HG03025 (cell line): ENCODE measurements around the gene IRS2.

Experiments used
- ATAC-seq: cut with Tn5 transposase; IDR thresholded peaks from one replicate; pipeline ENCODE4 v1.9.1; 2021; ENCODE audit warnings: mild to moderate bottlenecking, moderate library complexity; ENCODE audit not compliant: unreplicated experiment, low FRiP score

Gene IRS2

DNA sequence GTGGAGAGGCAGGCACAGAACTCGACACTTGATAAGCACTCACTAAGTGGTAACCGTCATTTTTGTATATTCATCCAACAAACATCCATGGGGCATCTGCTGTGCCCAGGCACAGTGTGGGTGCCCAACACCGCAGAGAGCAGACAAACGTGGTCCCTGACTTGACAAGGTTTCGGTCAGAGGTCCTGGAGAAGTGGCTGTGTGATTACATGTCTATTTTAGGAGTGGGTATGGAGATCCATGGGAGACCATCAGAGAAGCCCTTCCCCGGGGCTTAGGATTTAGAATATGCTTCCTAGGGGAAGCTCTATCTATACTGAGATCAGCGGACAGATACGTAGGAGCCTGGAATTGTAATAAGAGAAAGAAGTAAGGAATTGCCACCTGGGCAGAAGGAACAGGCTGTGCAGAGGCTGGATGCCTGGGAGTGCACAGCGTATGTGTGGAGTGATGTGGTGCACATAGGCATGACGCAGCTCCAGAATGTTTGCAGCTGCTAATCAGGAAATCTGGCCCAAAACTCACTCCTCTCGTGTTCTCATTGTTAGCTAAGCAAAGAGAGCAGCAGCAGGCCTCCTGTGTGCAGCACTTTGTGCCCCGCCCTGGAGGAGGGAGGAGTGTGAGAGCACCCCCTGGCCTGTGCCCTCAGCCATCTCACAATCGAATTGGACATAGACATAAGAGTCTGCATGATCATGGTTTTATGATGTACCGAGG, 23.0 kb upstream of the IRS2 start:
- ATAC-seq: no peak

DNA sequence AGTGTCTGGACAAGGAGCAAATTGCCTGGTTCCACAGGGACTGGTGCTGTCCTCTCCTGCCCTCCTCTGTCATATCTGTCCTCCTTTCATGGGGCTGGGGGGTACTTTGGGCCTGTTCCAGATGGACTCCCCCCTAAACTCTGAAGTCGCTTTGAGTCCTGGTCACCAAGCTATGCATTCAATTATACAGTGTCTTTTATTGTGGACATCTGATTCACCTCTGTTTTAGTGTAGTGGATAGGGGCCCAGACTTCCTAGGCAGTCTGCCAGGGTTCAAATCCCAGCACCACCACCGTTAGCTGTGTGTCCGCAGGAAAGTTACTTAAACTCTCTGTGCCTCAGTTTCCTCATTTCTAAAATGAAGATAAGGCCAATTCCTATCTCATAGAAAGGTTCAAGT, 21.0 kb upstream of the IRS2 start:
- no peak for ATAC-seq

DNA sequence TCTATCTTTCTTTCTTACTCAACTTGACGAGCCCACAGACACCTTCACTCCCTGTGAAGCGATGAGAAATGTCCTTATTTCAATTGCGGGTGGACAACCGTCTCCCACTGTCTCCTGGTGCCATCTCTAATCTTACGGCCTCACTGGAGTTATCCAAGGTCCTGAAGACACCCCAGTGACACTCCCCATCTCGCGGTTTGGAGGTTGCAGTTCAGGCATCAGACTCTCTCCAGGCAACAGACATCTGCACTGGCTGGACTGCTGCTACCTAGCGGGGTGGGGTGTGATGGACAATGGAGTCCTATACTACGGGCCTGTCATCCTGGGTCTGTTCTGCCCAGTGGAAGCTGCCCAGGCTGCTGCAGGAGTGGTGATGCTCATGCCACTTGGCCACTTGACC, 18.3 kb upstream of the IRS2 start:
- no peak for ATAC-seq

DNA sequence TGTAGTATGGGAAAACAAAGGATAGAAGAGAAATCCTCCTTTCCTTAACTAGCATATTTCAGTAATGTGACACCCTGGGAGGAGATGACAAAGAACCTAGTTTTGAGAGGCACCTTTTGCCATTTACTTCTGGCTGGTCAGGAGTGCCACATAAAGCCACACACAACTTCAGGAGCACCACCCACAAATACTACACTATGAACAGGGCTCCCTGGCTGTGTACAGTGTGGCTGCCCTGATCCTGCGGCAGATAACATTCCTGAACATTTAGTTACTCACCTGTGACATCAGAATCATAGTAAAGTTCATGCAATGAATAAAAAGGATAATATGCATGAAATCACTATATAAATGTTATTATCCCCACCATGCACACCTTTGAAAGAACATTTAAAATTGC, 17.4 kb upstream of the IRS2 start:
- no peak for ATAC-seq

DNA sequence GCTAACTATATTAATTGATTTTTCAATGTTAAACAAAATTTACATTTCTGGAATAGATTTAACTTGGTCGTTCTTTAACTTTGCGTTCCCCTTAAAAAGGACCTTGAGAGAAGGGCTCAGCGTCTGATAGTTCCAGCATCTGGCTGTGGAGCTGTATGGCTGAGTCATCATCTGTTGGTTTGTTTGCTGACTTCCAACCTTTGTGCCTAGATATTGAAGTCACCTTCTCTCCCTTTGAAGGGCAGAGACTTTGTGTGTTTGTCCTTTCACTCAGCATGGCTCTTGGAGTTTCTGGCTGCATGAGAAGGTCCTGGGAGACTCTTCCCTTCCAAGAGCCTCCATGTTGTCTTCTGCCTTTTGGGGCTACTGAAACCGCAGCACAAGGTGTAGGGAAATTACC, 16.6 kb upstream of the IRS2 start:
- no peak for ATAC-seq

DNA sequence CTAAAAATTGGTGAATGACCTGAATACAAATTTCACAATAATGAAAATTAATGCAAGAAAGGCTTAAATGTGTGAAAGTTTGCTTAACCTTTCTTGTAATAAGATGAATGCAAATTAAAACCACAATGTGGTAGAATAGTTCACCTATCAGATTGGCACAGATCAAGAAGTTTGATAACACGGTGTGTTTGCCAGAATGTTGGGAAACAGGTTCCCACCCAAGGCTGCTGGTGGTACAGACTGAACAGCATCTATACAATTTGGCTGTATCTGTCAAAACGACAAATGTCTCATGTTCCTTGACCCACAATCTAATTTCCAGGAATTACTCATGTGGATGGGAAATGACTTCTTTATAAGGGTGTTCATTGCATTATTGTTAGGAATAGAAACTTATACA, 8.6 kb upstream of the IRS2 start:
- ATAC-seq: no peak

DNA sequence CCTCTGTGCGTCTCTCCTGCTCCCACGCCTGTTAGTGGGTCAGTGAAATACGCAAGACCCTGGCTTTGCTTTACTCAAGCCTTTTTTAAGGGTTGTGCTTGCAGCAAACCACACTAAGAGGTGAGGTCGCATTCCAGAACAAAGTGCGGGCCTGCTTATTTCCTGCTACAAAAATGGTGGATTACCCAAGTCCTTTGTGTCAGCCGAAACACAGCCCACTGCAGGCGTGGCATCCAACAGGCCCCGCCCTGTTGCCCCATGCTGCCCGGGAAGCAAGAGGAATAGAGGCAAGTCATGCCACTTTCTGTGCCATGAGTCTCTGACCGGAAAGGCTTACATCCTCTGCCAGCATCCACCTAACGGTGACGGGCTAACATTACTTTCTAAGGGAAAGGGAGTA, 7.7 kb upstream of the IRS2 start:
- ATAC-seq: no peak

DNA sequence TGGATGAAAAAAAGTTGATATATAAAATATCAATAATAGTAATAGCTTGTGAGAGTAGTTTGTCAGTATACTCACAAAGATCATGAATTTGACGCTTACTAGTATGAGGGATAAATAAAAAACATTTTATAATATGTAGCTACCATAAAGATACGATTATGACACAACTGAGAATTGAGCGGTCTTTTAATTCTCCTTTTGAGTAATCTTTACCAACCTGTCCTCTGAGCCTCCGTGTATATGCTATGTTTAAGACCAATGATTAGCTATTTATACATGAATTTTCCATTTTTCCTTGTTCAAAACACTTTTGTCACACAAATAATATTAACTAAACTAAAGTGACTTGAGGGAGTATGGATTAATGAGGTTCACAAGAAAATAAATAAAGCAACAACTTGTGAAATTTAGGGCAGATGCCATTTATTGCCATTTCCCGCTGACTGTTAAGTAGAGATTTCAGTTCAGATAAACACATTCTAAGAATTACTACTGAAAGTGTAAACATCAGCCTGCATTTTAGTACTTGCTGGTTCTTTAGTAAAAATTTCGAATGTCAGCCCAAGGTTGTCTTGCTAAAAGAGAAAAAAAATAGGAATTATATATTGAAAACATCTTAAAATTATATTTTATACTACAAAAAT, 6.2 kb upstream of the IRS2 start:
- ATAC-seq: no peak

DNA sequence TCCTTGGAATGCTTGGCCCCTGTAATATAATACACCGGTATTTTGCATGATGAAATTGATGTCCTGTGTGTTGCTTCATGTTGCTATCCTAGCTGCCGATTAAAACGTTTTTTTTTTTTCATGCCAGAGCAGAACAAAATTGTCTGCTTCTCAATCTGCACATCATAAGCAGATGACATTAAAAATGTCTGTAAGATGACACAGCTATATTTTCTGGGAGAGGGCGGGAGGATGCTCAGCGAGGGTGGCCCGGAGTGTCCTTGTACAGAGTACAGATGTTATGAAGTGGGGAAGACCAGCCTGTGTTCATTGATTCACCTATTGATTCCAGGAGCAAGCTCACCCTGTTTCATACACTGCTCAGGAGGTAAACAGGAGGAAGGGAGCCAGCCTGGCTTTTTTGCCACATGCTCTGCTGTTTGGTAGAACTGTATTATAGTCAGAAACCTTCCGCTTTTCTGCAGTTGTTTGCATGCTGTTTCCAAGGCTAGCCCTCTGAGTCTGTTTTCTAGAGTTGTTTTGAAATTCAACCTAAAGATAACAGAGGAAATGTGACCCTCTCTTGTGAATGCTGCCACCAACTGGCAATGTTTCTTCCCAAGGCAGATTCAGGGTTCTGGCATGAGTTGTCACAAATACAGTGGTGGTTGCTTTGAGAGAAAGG, 4.7 kb upstream of the IRS2 start:
- no peak for ATAC-seq

DNA sequence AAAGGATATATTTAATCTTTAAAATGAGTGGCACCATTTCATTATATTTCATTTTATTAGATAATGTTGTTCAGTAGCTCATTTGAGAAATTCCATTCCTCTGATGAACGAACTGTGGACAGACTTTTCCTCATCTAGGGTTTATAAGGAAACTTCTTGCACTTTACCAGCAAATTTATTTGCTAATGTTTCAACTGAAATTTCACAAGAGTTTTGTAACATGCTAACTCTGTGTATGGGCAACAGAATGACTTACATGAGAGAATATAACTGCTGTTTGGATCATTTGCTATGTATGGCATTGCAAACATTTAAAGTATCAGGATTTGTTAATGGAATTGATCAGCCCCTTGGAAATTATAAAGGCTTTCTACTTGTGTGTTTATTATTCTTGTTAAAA, 3.7 kb upstream of the IRS2 start:
- no peak for ATAC-seq

DNA sequence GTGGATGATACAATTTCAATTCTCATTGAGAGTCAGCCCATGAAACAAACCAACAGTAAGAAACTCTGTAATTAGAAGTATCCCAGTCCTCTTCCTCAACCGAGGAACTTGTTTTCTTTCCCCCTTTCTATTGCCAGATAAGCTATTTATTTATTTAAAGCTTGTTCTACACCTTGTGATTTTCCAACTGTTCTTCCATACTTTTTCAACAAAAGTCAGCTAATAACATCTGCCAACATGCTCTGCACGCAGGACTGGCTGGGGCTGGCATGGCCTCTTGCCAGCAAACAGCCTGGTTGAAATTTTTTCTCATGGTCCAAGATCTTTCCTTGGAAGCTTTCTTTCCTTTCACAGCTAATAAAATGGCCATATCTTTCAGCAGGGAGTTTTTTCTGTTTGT, 2.9 kb upstream of the IRS2 start:
- no peak for ATAC-seq

DNA sequence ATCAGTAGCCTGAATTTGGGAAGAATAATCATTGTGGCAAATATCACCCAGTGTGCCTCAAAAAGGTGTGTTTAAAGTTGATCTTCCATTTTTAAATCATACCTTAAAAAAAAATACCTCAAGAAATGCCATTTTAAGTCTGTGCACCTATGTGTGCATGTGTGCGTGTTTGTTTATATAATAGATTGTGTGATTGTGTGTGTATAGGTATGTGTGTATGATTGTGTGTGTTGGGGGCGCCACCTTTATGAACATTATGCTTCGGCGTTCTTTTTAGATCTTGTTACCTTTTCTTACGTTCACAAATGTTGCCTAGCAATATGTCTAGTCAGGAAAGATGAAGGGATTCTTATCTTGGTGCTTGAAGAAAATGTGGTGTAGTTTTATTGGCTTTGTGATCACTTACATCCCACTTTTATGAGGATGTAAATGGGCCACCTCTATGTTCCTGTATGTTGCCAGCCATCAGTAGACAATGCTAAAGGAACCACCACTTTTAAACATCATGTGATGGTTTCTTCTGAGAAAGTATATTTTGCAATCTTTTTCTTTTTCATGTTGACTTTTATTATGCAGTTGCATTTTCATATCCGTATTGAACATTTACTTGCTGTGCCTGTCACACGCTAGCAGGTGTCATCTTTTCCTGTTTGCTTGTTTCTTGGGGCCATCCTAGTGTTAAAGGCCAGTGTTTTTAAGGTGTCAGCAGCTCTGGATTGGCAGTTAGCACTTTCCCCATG, 2.2 kb upstream of the IRS2 start:
- ATAC-seq: no peak

DNA sequence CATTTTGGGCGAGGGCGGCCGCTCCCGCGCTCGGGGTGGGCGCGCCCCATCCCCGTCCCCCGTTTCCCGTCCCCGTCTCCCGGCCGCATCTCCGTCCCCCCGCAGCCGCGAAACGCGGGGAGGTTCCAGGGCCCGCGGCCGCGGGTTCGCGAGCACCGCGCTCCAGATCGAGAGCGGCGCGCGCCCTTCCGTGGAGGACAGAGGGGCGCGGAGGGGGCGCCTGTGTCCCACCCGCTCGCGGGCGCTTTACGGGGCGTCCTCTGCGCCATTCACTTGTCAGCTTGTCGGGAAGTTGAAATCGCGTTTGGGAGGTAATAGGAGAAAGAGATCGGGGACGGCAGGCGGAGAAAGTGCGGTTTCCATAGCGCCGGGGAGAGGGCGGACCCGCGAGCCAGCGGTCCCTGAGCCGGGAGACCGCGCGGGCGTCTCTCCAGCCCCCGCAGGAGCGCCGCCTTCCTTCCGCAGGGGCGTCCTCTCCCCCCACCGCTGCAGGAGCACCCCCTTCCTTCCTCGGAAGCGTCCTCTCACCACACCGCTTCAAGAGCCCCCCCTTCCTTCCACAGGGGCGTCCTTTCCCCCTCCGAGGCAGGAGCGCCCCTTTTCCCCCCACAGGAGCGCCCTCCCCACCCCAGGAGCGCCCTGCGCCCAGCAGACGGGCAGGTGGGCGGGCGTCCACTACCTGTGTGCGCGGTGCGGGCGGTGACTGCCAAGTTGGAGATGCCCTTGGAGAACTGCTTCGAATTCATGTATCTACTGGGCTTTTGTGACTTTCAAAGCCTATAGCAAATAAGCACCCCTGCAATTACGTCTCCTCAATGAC, 962 bp upstream of the IRS2 start:
- ATAC-seq: peak; percentile 15

DNA sequence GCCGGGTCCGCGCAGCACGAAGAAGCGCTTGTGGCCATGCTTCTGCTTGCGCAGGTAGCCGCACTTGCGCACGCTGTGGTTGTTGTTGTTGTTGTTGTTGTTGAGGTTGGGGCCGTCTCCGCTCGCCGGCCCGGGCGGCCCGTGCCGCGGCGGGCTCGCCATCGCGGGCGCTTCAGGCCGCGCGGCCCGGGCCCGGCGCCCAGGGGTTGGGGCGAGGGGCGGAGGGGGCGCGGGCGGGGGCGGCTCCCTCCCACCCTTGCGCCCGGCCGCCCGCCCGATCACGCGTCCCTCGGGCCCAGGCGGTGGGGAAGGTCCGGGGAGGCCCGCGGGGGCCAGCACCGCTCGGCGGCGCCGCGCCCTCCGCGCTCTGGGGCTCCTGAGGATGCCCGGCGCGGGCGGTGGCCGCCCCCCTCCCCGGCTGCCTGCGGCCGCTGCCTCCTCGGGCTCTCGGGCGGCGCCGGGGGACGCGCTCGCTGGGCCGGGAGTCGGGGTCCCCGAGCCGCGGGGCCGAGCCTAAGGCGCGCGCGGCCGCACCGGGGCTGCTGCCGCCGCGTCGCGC, 412 bp downstream of the IRS2 start:
- ATAC-seq: no peak

DNA sequence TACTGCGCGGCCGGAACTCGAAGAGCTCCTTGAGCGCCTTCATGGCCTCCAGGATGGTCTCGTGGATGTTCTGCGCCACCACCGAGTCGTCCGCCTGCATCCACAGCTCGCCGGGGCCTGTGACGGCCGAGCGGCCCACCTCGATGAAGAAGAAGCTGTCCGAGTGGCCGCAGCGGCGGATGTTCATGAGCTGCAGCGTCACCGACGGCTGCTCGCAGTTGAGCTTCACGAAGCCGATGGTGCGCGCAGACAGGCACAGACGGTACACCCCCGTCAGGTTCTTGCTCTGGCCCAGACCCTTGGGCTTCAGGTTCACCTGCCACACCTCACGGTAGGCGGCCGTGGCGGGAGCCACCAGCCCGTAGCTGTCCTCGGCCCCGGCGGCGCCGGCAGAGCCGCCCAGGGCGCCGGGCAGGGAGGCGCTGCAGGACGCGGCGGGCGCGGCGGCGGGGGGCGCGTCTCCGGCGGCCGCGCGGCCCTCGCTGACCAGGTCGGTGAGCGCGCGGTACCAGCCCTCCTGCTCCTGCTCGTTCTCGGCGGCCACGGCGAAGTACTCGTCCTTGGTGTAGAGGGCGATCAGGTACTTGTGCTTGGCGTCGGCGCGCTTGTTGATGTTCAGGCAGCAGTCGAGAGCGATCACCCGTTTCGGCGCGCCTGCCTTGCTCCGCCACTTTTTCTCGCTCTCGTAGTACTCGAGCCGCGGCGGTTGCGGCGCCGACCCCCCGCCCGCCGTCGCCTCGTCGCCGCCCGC, 1.1 kb downstream of the IRS2 start:
- ATAC-seq: no peak

DNA sequence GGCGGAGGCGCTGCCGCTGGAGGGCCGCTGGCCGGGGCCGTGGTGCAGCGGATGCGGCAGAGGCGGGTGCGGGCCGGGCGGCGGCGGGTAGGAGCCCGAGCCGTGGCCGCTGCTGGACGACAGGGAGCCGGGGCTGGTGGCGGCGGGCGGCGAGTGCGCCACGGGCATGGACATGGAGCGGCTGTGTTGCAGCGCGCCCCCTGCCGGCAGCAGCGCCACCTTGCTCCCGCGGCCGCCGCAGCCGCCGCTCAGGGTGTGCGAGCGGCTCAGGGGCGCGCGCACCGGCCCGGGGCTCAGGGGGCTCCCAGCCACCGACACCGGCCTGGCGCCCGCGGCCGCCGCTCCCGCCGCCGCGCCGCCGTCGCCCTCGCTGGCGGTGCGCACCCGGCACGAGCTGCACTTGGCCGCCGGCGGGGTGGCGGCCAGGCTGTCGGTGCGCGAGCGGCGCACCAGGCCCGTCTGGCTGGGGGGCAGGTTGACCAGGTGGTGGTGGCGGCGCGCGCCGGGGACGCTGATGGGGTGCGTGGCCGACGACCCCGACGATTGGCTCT, 1.7 kb downstream of the IRS2 start:
- no peak for ATAC-seq

DNA sequence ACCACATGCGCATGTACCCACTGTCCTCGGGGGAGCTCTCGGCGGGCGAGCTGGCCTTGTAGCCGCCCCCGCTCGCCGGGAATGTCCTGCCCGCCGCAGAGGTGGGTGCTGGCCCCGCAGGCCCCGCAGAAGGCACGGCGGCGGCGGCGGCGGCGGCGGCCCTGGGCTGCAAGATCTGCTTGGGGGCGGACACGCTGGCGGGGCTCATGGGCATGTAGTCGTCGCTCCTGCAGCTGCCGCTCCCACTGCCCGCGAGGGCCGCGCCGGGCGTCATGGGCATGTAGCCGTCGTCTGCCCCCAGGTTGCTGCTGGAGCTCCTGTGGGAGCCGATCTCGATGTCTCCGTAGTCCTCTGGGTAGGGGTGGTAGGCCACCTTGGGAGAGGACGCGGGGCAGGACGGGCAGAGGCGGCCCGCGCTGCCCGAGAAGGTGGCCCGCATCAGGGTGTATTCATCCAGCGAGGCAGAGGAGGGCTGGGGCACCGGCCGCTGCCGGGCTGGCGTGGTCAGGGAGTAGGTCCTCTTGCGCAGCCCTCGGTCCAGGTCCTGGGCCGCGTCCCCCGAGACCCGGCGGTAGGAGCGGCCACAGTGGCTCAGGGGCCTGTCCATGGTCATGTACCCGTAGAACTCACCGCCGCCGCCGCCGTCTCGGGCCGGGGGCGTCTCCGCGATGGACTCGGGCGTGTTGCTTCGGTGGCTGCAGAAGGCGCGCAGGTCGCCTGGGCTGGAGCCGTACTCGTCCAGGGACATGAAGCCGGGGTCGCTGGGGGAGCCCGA, 2.4 kb downstream of the IRS2 start:
- no peak for ATAC-seq

DNA sequence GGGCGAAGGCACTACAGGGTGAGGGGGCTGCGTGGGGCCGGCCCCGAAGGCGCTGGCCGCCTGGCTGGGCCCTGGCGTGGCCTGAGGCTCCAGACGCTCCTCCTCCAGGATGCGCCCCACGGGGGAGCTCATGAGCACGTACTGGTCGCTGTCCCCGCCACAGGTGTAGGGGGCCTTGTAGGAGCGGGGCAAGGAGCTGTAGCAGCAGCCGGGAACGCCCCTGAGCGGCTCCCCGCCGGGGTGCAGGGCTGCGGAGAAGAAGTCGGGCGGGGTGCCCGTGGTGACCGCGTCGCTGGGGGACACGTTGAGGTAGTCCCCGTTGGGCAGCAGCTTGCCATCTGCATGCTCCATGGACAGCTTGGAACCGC, 3.0 kb downstream of the IRS2 start:
- no peak for ATAC-seq
